ENCODE measurements around the gene REPIN1.

REPIN1 gene

GRCh38 chr7:150404805-150405583 is 36.4 kb downstream of the REPIN1 start:
- DNase-seq (ENCODE audit: low read depth in 1 of 2, low spot score in 1 of 2), result peak; percentile 49 to 62

GRCh38 chr7:150405584-150406311 is 37.1 kb downstream of the REPIN1 start:
- peak in 1 of 2 donors; percentile 25 for DNase-seq (ENCODE audit: low read depth in 1 of 2, low spot score in 1 of 2)

GRCh38 chr7:150406312-150406566 is 37.6 kb downstream of the REPIN1 start:
- no peak for DNase-seq (ENCODE audit: low read depth in 1 of 2, low spot score in 1 of 2)

GRCh38 chr7:150406567-150407421 is 38.2 kb downstream of the REPIN1 start:
- DNase-seq (ENCODE audit: low read depth in 1 of 2, low spot score in 1 of 2), result peak in 1 of 2 donors; percentile 11

GRCh38 chr7:150407588-150408392 is 39.2 kb downstream of the REPIN1 start:
- DNase-seq (ENCODE audit: low read depth in 1 of 2, low spot score in 1 of 2), result no peak

GRCh38 chr7:150408393-150409299 is 40.0 kb downstream of the REPIN1 start:
- no peak for DNase-seq (ENCODE audit: low read depth in 1 of 2, low spot score in 1 of 2)

GRCh38 chr7:150409300-150410030 is 40.8 kb downstream of the REPIN1 start:
- no peak for DNase-seq (ENCODE audit: low read depth in 1 of 2, low spot score in 1 of 2)

- no peak for DNase-seq (ENCODE audit: low read depth in 1 of 2, low spot score in 1 of 2)
Observed at GRCh38 chr7:150410131-150410530, 41.5 kb downstream of the REPIN1 start.

- no peak for DNase-seq (ENCODE audit: low read depth in 1 of 2, low spot score in 1 of 2)
Observed at GRCh38 chr7:150410680-150411346, 42.2 kb downstream of the REPIN1 start.

- no peak for DNase-seq (ENCODE audit: low read depth in 1 of 2, low spot score in 1 of 2)
Observed at GRCh38 chr7:150411606-150412005, 43.0 kb downstream of the REPIN1 start.

GRCh38 chr7:150412016-150412415 is 43.4 kb downstream of the REPIN1 start:
- DNase-seq (ENCODE audit: low read depth in 1 of 2, low spot score in 1 of 2), result no peak

- no peak for DNase-seq (ENCODE audit: low read depth in 1 of 2, low spot score in 1 of 2)
Observed at GRCh38 chr7:150412518-150413488, 44.2 kb downstream of the REPIN1 start.

GRCh38 chr7:150413640-150414081 is 45.0 kb downstream of the REPIN1 start:
- no peak for DNase-seq (ENCODE audit: low read depth in 1 of 2, low spot score in 1 of 2)

GRCh38 chr7:150415161-150416153 is 46.8 kb downstream of the REPIN1 start:
- DNase-seq (ENCODE audit: low read depth in 1 of 2, low spot score in 1 of 2), result no peak

GRCh38 chr7:150417239-150417638 is 48.6 kb downstream of the REPIN1 start:
- no peak for DNase-seq (ENCODE audit: low read depth in 1 of 2, low spot score in 1 of 2)

- no peak for DNase-seq (ENCODE audit: low read depth in 1 of 2, low spot score in 1 of 2)
Observed at GRCh38 chr7:150417863-150418262, 49.2 kb downstream of the REPIN1 start.

Data from activated CD4-positive, alpha-beta T cell treated with anti-CD3 and anti-CD28 coated beads, Interleukin-2, amount 50 U/mL, for 24 hours (primary cell).